Endothelial cell of coronary artery (primary cell): Measurements from ENCODE around the gene MIS18BP1. TPM values are rescaled to one million over a fixed set of nuclear protein-coding genes. Genes with fewer than 3 reads are reported as not detected.

Experiments
- total RNA-seq: library from RNA; depleted of rRNA; stranded (reverse); fragments of >200 nt; gene quantifications from 2 replicates; pipeline ENCODE4 v1.2.3, GENCODE V29; 2014

Gene MIS18BP1
- 25.8 and 32.0 TPM in 2 replicates for total RNA-seq

GRCh38 chr14:45253070-45253753 lies at the start of gene MIS18BP1:
MIS18BP1 (minus strand) TSS chr14:45253202; CDS start chr14:45247286, 5,916 bp downstream.

Other genes with a start within 250 kb of the MIS18BP1 start
- gene PRPF39, start 169.1 kb downstream of the MIS18BP1 start, total RNA-seq = 19.5 and 30.4 TPM in 2 replicates
- gene FKBP3, start 118.7 kb downstream of the MIS18BP1 start, total RNA-seq = 26.0 and 31.9 TPM in 2 replicates
- gene FANCM, start 117.3 kb downstream of the MIS18BP1 start, total RNA-seq = 8.9 and 11.3 TPM in 2 replicates